Heart left ventricle (tissue), 13 donors: ENCODE data around the gene CNST.

Experiments
- POLR2A ChIP-seq, 2 donors: fragments of 450-650 bp; IDR thresholded peaks; one replicate each; pipeline ENCODE4 v1.6.1; 2017; ENCODE audit warnings: antibody characterized with exemption in 2 of 2, mild to moderate bottlenecking in 2 of 2, moderate library complexity in 2 of 2
- TF ChIP-seq, protein P1 (sequence below), 12 donors: fragments of 200-600 bp; sonication (generic) in 4 of 12; IDR thresholded peaks; one replicate each; pipeline versions ENCODE4 v1.5.0 to v1.8.0; 2018 to 2022; ENCODE audit warnings: antibody characterized with exemption in 12 of 12, mild to moderate bottlenecking in 5 of 12
- donor health status: ischemic (EF 13 %, LVEDD 7.1; RV severe dilation, severe dysfunction).
- donor health status: DM: no; HTN: yes; CAD: no.
- donor health status: DM: no; HTN: no; CAD: no.
- donor health status: ischemic (EF 25% LVEDD 6.9; RV normal size, moderate dysfunction).
- donor health status: ischemic (EF 25% LVEDD 5.7; RV mildly dilated, moderate dysfunction).
- donor health status: ischemic (EF 35%, LVEDD 5.7; RV mildly dilated, moderate dysfunction).
- donor health status: nonischemic (EF 11% LVEDD 7.7; RV severe dilation, severe dysfunction).
- donor health status: DM: yes; HTN: yes; CAD: no.
- donor health status: PGD.
- donor health status: ischemic (EF 29% LVEDD 5.4; RV normal size, mild dysfunction).
- donor health status: nonischemic (EF 23%, LVEDD 6.1; RV moderate dilation, normal function).

DNA sequence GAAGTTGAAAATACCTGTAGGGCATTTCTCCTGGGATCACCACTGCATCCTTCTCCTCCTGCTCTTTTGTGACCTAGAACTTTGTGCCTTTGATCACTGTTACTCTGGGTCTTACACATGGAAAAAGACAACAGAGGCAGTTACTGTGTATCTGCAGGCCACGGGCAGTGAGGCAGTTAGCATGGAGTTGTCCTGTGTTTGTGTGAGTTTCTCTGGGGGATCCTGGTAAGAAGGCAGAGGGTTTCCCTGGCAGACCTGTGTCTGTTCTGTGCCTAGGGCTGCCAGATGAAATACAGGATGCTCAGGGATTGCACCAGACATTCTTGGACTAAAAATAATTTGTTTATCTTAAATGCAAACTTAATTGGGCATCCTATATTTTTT is 113.5 kb downstream of the CNST start:
- TF ChIP-seq, protein P1, sequence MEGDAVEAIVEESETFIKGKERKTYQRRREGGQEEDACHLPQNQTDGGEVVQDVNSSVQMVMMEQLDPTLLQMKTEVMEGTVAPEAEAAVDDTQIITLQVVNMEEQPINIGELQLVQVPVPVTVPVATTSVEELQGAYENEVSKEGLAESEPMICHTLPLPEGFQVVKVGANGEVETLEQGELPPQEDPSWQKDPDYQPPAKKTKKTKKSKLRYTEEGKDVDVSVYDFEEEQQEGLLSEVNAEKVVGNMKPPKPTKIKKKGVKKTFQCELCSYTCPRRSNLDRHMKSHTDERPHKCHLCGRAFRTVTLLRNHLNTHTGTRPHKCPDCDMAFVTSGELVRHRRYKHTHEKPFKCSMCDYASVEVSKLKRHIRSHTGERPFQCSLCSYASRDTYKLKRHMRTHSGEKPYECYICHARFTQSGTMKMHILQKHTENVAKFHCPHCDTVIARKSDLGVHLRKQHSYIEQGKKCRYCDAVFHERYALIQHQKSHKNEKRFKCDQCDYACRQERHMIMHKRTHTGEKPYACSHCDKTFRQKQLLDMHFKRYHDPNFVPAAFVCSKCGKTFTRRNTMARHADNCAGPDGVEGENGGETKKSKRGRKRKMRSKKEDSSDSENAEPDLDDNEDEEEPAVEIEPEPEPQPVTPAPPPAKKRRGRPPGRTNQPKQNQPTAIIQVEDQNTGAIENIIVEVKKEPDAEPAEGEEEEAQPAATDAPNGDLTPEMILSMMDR (IDR thresholded peaks at IDR 0.05), result no peak
- TF ChIP-seq POLR2A (IDR thresholded peaks at IDR 0.05), result no peak
